ENCODE data around the gene CDH15.
"Not testable (repeated sequence)": the region's sequence is repeated elsewhere in the genome, so short reads cannot be mapped to it uniquely, and the experiment has no call there.

CDH15 gene

GRCh38 chr16:89242795-89243200, 71.2 kb downstream of the CDH15 start:
- no peak for DNase-seq

DNA sequence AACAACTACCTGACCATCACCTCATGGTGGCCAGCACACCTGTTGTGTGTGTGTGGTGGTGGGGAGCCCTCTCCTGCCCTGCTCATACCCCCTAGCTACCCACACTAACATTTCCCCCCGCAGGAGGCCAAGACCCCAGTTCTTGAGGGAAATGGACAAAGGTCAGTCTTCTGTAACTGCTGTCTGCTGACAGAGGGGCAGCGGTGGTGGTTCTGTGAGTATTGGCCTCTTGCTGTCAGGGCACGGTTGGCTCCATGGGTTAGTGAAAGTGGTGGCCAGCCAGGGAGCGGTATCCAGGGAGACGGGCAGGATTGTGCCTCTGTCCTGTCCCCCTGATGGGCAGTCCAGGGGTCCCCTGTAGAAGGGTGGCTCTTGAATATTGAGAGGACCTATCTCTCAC, 72.1 kb downstream of the CDH15 start:
- DNase-seq, result no peak

- DNase-seq, result not testable (repeated sequence)
Measured at GRCh38 chr16:89244264-89244663, 72.7 kb downstream of the CDH15 start.

DNA sequence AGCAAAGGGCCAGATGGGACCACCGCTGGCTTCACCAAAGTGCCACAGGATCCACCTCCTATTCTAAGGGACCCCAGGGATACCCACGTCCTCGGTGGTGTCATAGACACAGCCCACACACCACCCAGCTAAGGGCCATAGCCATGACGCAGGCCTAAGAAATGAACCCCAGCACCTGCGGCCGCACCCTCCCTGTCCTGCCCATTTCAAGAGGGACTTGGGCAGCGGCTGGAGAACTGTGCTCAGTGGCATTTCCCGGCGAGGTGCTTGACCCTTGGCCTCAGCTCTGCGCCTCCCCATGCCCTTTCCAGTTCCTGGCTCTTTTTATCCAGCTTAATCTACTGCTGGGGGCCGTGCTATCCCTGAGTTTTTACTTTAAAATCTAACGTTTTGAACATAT, 73.2 kb downstream of the CDH15 start:
- DNase-seq, result no peak

All from effector CD4-positive, alpha-beta T cell (primary cell).